Uterus (tissue), 4 donors: ENCODE results near the gene GSG1L. TPM values are rescaled to one million over a fixed set of nuclear protein-coding genes. Genes with fewer than 3 reads are reported as not detected.

Experiments
- DNase-seq, 2 donors: peaks; one replicate each; pipeline ENCODE4 v3.0.0-alpha.2; 2019 to 2020
- H3K27ac ChIP-seq, 2 donors: fragments of 200-600 bp; sonication (generic); 1 replicate in 1 of 2; 2 replicates in 1 of 2; pipeline ENCODE4 v1.5.1; 2016 to 2018
- H3K27me3 ChIP-seq, 2 donors: fragments of 200-600 bp; sonication (generic); one replicate each; pipeline ENCODE4 v1.5.1; 2018 to 2019; ENCODE audit warnings: control low read depth in 1 of 2
- H3K36me3 ChIP-seq, 2 donors: fragments of 200-600 bp; sonication (generic); one replicate each; pipeline ENCODE4 v1.5.1; 2019; ENCODE audit warnings: control low read depth in 1 of 2
- H3K4me1 ChIP-seq, 2 donors: fragments of 200-600 bp; sonication (generic); one replicate each; pipeline ENCODE4 v1.5.1; 2018 to 2019; ENCODE audit warnings: control low read depth in 1 of 2
- H3K4me3 ChIP-seq, 2 donors: fragments of 200-600 bp; sonication (generic); 1 replicate in 1 of 2; 2 replicates in 1 of 2; pipeline ENCODE4 v1.5.1; 2018 to 2019; ENCODE audit warnings: mild to moderate bottlenecking in 1 of 2
- H3K9me3 ChIP-seq, 2 donors: fragments of 200-600 bp; sonication (generic); one replicate each; pipeline ENCODE4 v1.5.1; 2019; ENCODE audit warnings: control low read depth in 1 of 2
- CTCF ChIP-seq, 4 experiments: fragments of 200-600 bp in 2 of 4; fragments of 450-650 bp in 2 of 4; sonication (generic) in 2 of 4; IDR thresholded peaks; one replicate each; pipeline ENCODE4 v1.5.1; 2016 to 2019; ENCODE audit warnings: antibody characterized with exemption in 4 of 4, mild to moderate bottlenecking in 2 of 4, moderate library complexity in 1 of 4
- POLR2A ChIP-seq, 2 donors: fragments of 450-650 bp; IDR thresholded peaks; one replicate each; pipeline ENCODE4 v1.6.1; 2016; ENCODE audit warnings: antibody characterized with exemption in 2 of 2, mild to moderate bottlenecking in 1 of 2, moderate library complexity in 1 of 2
- intact Hi-C: fragments of 100-400 bp; cut with DNase I; formaldehyde crosslinking; loops from one replicate; pipeline ENCODE4 v1.15.1; 2023; ENCODE audit warnings: low total_unique reads
- total RNA-seq, 4 donors: library from RNA; depleted of rRNA in 3 of 4; stranded (reverse); fragments of >200 nt in 3 of 4; gene quantifications; one replicate each; pipeline versions ENCODE4 v1.1.0 to v1.2.4, GENCODE V29; 2014 to 2023
- donor health status: DM: yes; HTN: yes; CAD: no.

Gene GSG1L
- total RNA-seq, 4 donors from 2014 or later = 0.24 to 0.35 TPM; not detected in 2

GRCh38 chr16:27767081-27767480, 296.4 kb downstream of the GSG1L start:
- intact Hi-C loops = no loop called here
- Histone ChIP-seq H3K27ac (no peak overlapping the region), H3K9me3 (no peaks in the 10 kb centered on the region), H3K27me3 (no peaks in the 10 kb centered on the region), H3K4me1 (no peaks in the 10 kb centered on the region), H3K4me3 (no peak overlapping the region), H3K36me3 (no peaks in the 10 kb centered on the region)
- no peak for DNase-seq
- TF ChIP-seq POLR2A (IDR thresholded peaks at IDR 0.05) (no peak), CTCF (IDR thresholded peaks at IDR 0.05) (no peak)

GRCh38 chr16:27766236-27766925, 297.1 kb downstream of the GSG1L start:
- Histone ChIP-seq H3K27me3 (no peaks in the 10 kb centered on the region), H3K4me1 (no peaks in the 10 kb centered on the region), H3K36me3 (no peaks in the 10 kb centered on the region), H3K4me3 (no peak overlapping the region), H3K9me3 (no peaks in the 10 kb centered on the region), H3K27ac (no peak overlapping the region)
- intact Hi-C loops = no loop called here
- TF ChIP-seq POLR2A (IDR thresholded peaks at IDR 0.05) (no peak), CTCF (IDR thresholded peaks at IDR 0.05) (no peak)
- no peak for DNase-seq

- Histone ChIP-seq H3K9me3 (no peaks in the 10 kb centered on the region), H3K27me3 (no peaks in the 10 kb centered on the region), H3K4me3 (no peak overlapping the region), H3K4me1 (no peaks in the 10 kb centered on the region), H3K27ac (no peak overlapping the region), H3K36me3 (no peaks in the 10 kb centered on the region)
- no peak for DNase-seq
- TF ChIP-seq POLR2A (IDR thresholded peaks at IDR 0.05) = no peak
- no peak for TF ChIP-seq CTCF (IDR thresholded peaks at IDR 0.05)
- intact Hi-C loops = no loop called here
Measured at GRCh38 chr16:27764869-27765675, 298.4 kb downstream of the GSG1L start.

GRCh38 chr16:27764427-27764826, 299.1 kb downstream of the GSG1L start:
- intact Hi-C loops = no loop called here
- no peaks in the 10 kb centered on the region for H3K36me3 ChIP-seq

More at GRCh38 chr16:27764427-27764826, 299.1 kb downstream of the GSG1L start:
- TF ChIP-seq POLR2A (IDR thresholded peaks at IDR 0.05) = no peak
- no peak for TF ChIP-seq CTCF (IDR thresholded peaks at IDR 0.05)
- Histone ChIP-seq H3K27ac (no peak overlapping the region), H3K4me1 (no peaks in the 10 kb centered on the region), H3K9me3 (no peaks in the 10 kb centered on the region), H3K27me3 (no peaks in the 10 kb centered on the region), H3K4me3 (no peak overlapping the region)
- no peak for DNase-seq
